Cardiac muscle cell (in vitro differentiated cells and primary cell): ENCODE data around the gene TCHP. TPM values are rescaled to one million over a fixed set of nuclear protein-coding genes. Genes with fewer than 3 reads are reported as not detected.
A peak's percentile ranks its signal among the peaks of the same experiment; 100 is the strongest.
"Not testable (repeated sequence)": the region's sequence is repeated elsewhere in the genome, so short reads cannot be mapped to it uniquely, and the experiment has no call there.

ENCODE experiments used
- DNase-seq, 2 donors: peaks; one replicate each; pipeline versions ENCODE4 v3.0.0 to v3.0.0-alpha.2; 2010 to 2017; ENCODE audit warnings: low read depth in 1 of 2, low spot score in 1 of 2
- H3K27ac ChIP-seq: fragments of 200-600 bp; sonication (generic); 2 replicates; pipeline ENCODE4 v1.5.1; 2016
- H3K27me3 ChIP-seq: fragments of 200-600 bp; sonication (generic); 2 replicates; pipeline ENCODE4 v1.6.0; 2016; ENCODE audit warnings: control low read depth
- H3K36me3 ChIP-seq: fragments of 200-600 bp; sonication (generic); 2 replicates; pipeline ENCODE4 v1.5.1; 2016; ENCODE audit warnings: control low read depth
- H3K4me1 ChIP-seq: fragments of 200-600 bp; sonication (generic); 2 replicates; pipeline ENCODE4 v1.8.1; 2017; ENCODE audit warnings: low read depth, mild to moderate bottlenecking, mixed run types
- H3K4me3 ChIP-seq: fragments of 200-600 bp; sonication (generic); 2 replicates; pipeline ENCODE4 v1.5.1; 2016; ENCODE audit warnings: mild to moderate bottlenecking
- H3K9me3 ChIP-seq: fragments of 200-600 bp; sonication (generic); 2 replicates; pipeline ENCODE4 v1.5.1; 2017; ENCODE audit warnings: low read depth, mild to moderate bottlenecking, control low read depth
- CTCF ChIP-seq: IDR thresholded peaks from 2 replicates; pipeline ENCODE4 v1.5.1; 2012; ENCODE audit warnings: low read depth, mild to moderate bottlenecking, low read length
- polyA plus RNA-seq: library from polyadenylated mRNA; unstranded; fragments of >200 nt; fragmentation: Nextera tagmentation; extraction: Ambion mirVana; gene quantifications from 2 replicates; pipeline ENCODE4 v1.2.1, GENCODE V29; 2016
- total RNA-seq: library from RNA; depleted of rRNA; stranded (reverse); fragments of >200 nt; gene quantifications from 2 replicates; pipeline ENCODE4 v1.2.3, GENCODE V29; 2016

TCHP gene
- total and polyA plus RNA-seq, 2 experiments from 2014 or later = 21.5 to 23.7 TPM

GRCh38 chr12:109926488-109927210 lies 26.6 kb downstream of the TCHP start:
- no peak for DNase-seq
- peaks cover 6% of the 10 kb centered on the region for H3K4me1 ChIP-seq
- no peaks in the 10 kb centered on the region for H3K27me3 ChIP-seq
- H3K4me3 ChIP-seq = no peak overlapping the region
- H3K27ac ChIP-seq = no peak overlapping the region
- no peak for TF ChIP-seq CTCF
- H3K9me3 ChIP-seq = no peaks in the 10 kb centered on the region
- peaks cover 3% of the 10 kb centered on the region for H3K36me3 ChIP-seq

- TF ChIP-seq CTCF = peak; percentile 68
- H3K36me3 ChIP-seq = peaks cover 13% of the 10 kb centered on the region
- H3K4me3 ChIP-seq = no peak overlapping the region
- H3K27ac ChIP-seq = no peak overlapping the region
- H3K4me1 ChIP-seq = peaks cover 6% of the 10 kb centered on the region
- no peaks in the 10 kb centered on the region for H3K27me3 ChIP-seq
- H3K9me3 ChIP-seq = no peaks in the 10 kb centered on the region
- DNase-seq = peak in 1 of 2 donors; percentile 56
Measured at GRCh38 chr12:109927622-109928021, 27.5 kb downstream of the TCHP start.

GRCh38 chr12:109928058-109928656 lies 28.1 kb downstream of the TCHP start:
- no peak for TF ChIP-seq CTCF
- no peak for DNase-seq
- Histone ChIP-seq H3K36me3 (peaks cover 18% of the 10 kb centered on the region), H3K27me3 (no peaks in the 10 kb centered on the region), H3K9me3 (no peaks in the 10 kb centered on the region), H3K27ac (no peak overlapping the region), H3K4me3 (no peak overlapping the region), H3K4me1 (peaks cover 6% of the 10 kb centered on the region)

- H3K4me1 ChIP-seq, H3K27me3 ChIP-seq, DNase-seq, H3K4me3 ChIP-seq, H3K27ac ChIP-seq, H3K9me3 ChIP-seq: not testable (repeated sequence)
- H3K36me3 ChIP-seq = peaks cover 28% of the 10 kb centered on the region
Measured at GRCh38 chr12:109929326-109929725, 29.3 kb downstream of the TCHP start.

GRCh38 chr12:109930028-109930800 lies 30.1 kb downstream of the TCHP start:
- H3K36me3 ChIP-seq = peaks cover 33% of the 10 kb centered on the region
- H3K27ac ChIP-seq = peak overlapping the region; percentile 43
- no peaks in the 10 kb centered on the region for H3K9me3 ChIP-seq
- H3K27me3 ChIP-seq = no peaks in the 10 kb centered on the region
- DNase-seq = no peak
- no peak for TF ChIP-seq CTCF
- peaks cover 5% of the 10 kb centered on the region for H3K4me1 ChIP-seq
- no peak overlapping the region for H3K4me3 ChIP-seq

DNA sequence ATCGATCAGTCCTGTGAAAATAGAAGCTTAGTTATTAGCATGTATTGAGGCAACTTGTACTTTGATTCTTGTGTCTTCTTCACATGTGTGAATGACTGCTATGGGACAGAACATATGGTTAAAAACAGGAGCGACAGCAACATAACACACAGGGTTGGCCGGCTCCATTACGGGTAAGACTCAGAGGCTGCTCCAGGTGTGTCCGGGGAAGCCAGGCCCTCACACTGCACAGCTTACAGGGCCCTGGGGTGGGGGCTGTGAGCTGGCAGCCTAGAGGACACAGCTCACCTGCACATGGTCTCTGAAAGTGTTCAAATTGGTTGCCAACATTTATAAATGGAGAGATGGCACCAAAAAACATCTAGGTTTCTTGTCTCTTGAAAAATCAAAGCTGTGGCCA lies 31.1 kb downstream of the TCHP start:
- no peaks in the 10 kb centered on the region for H3K4me1 ChIP-seq
- no peak for TF ChIP-seq CTCF
- no peaks in the 10 kb centered on the region for H3K27me3 ChIP-seq
- no peaks in the 10 kb centered on the region for H3K9me3 ChIP-seq
- H3K36me3 ChIP-seq = peaks cover 38% of the 10 kb centered on the region
- DNase-seq = no peak
- no peak overlapping the region for H3K27ac ChIP-seq
- no peak overlapping the region for H3K4me3 ChIP-seq
